CD4-positive, CD25-positive, alpha-beta regulatory T cell (primary cell): ENCODE data around the gene SSX2IP. TPM values are rescaled to one million over a fixed set of nuclear protein-coding genes. Genes with fewer than 3 reads are reported as not detected.
A peak's percentile ranks its signal among the peaks of the same experiment; 100 is the strongest.
"Not testable (repeated sequence)": the region's sequence is repeated elsewhere in the genome, so short reads cannot be mapped to it uniquely, and the experiment has no call there.

Experiments used
- ATAC-seq, 2 donors: fragments of 150-1000 bp; cut with Tn5 transposase; one replicate each; pipeline ENCODE4 v1.10.0; 2021; ENCODE audit warnings: low read depth in 2 of 2, moderate number of reproducible peaks in 2 of 2, moderate library complexity in 1 of 2
- DNase-seq, 3 donors: peaks; one replicate each; pipeline versions ENCODE4 v3.0.0 to v3.0.0-alpha.2; 2012 to 2022; ENCODE audit warnings: mixed read lengths in 1 of 3
- H3K27ac ChIP-seq: one replicate; pipeline ENCODE4 v1.7.0; 2013; ENCODE audit warnings: mild to moderate bottlenecking, low read length; ENCODE audit not compliant: insufficient read depth, poor library complexity, severe bottlenecking
- H3K27me3 ChIP-seq: one replicate; pipeline ENCODE4 v1.7.0; 2013; ENCODE audit warnings: low read length; ENCODE audit not compliant: control insufficient read depth, insufficient read depth
- H3K36me3 ChIP-seq: one replicate; pipeline ENCODE4 v1.7.0; 2013; ENCODE audit warnings: mild to moderate bottlenecking, low read length, moderate library complexity; ENCODE audit not compliant: control insufficient read depth, insufficient read depth
- H3K4me1 ChIP-seq: 2 replicates; pipeline ENCODE4 v1.7.0; 2013; ENCODE audit warnings: mild to moderate bottlenecking, low read length; ENCODE audit not compliant: insufficient read depth, control insufficient read depth, poor library complexity, severe bottlenecking
- H3K4me3 ChIP-seq: one replicate; pipeline ENCODE4 v1.7.0; 2013; ENCODE audit warnings: low read depth, mild to moderate bottlenecking, low read length, moderate library complexity
- H3K9me3 ChIP-seq, 2 experiments: 1 replicate in 1 of 2; 2 replicates in 1 of 2; pipeline ENCODE4 v1.7.0; 2013; ENCODE audit warnings: low read length in 2 of 2, mild to moderate bottlenecking in 1 of 2, moderate library complexity in 1 of 2; ENCODE audit not compliant: control insufficient read depth in 2 of 2
- H3K27ac Mint-ChIP-seq, 3 donors: one replicate each; pipeline ENCODE4 v1.8.0; 2020 to 2022; ENCODE audit warnings: mild to moderate bottlenecking in 3 of 3, mixed read lengths in 3 of 3, moderate library complexity in 2 of 3
- H3K27me3 Mint-ChIP-seq: one replicate; pipeline ENCODE4 v1.8.0; 2022; ENCODE audit warnings: mild to moderate bottlenecking, mixed read lengths
- H3K36me3 Mint-ChIP-seq: one replicate; pipeline ENCODE4 v1.8.0; 2020; ENCODE audit warnings: mixed read lengths
- H3K4me1 Mint-ChIP-seq, 4 donors: one replicate each; pipeline ENCODE4 v1.8.0; 2020 to 2022; ENCODE audit warnings: mixed read lengths in 4 of 4, mild to moderate bottlenecking in 1 of 4
- H3K4me3 Mint-ChIP-seq, 4 donors: one replicate each; pipeline ENCODE4 v1.8.0; 2020 to 2022; ENCODE audit warnings: mild to moderate bottlenecking in 4 of 4, mixed read lengths in 4 of 4, moderate library complexity in 3 of 4
- H3K9me3 Mint-ChIP-seq, 7 donors: one replicate each; pipeline ENCODE4 v1.8.0; 2020 to 2022; ENCODE audit warnings: mixed read lengths in 7 of 7, mild to moderate bottlenecking in 3 of 7, moderate library complexity in 2 of 7
- polyA plus RNA-seq, 4 donors: library from polyadenylated mRNA; unstranded; fragments of 300-500 nt; fragmentation: Illumina TruSeq; gene quantifications; one replicate each; pipeline ENCODE4 v1.2.3, GENCODE V29; 2021
- total RNA-seq: library from RNA; stranded (reverse); gene quantifications from one replicate; pipeline ENCODE4 v1.2.3, GENCODE V29; 2022

The SSX2IP gene
- total and polyA plus RNA-seq, 5 donors from 2014 or later: 1.5 to 9.3 (median 2.9) TPM

- no peaks in the 10 kb centered on the region for H3K9me3 ChIP-seq
- H3K36me3 ChIP-seq: no peaks in the 10 kb centered on the region
- no peaks in the 10 kb centered on the region for H3K27me3 Mint-ChIP-seq
- no peaks in the 10 kb centered on the region for H3K4me1 Mint-ChIP-seq
- no peak overlapping the region for H3K27ac Mint-ChIP-seq
- ATAC-seq: no peak
- H3K4me3 ChIP-seq: no peak overlapping the region
- H3K4me1 ChIP-seq: no peaks in the 10 kb centered on the region
- peaks cover 11% of the 10 kb centered on the region for H3K36me3 Mint-ChIP-seq
- H3K9me3 Mint-ChIP-seq: no peaks in the 10 kb centered on the region
- peak in 1 of 3 donors; percentile 6 for DNase-seq
- no peaks in the 10 kb centered on the region for H3K27me3 ChIP-seq
- H3K27ac ChIP-seq: no peak overlapping the region
- H3K4me3 Mint-ChIP-seq: no peak overlapping the region
These were observed 45.8 kb downstream of the SSX2IP start for GRCh38 chr1:84644472-84644871.

GRCh38 chr1:84643183-84643582 is 47.1 kb downstream of the SSX2IP start:
- no peaks in the 10 kb centered on the region for H3K4me1 Mint-ChIP-seq
- no peaks in the 10 kb centered on the region for H3K27me3 Mint-ChIP-seq
- no peaks in the 10 kb centered on the region for H3K9me3 ChIP-seq
- no peak overlapping the region for H3K4me3 Mint-ChIP-seq
- no peak for ATAC-seq
- H3K27me3 ChIP-seq: no peaks in the 10 kb centered on the region
- H3K4me1 ChIP-seq: no peaks in the 10 kb centered on the region
- no peaks in the 10 kb centered on the region for H3K36me3 ChIP-seq
- no peak for DNase-seq
- H3K27ac Mint-ChIP-seq: no peak overlapping the region
- H3K27ac ChIP-seq: no peak overlapping the region
- H3K36me3 Mint-ChIP-seq: peaks cover 4% of the 10 kb centered on the region
- H3K9me3 Mint-ChIP-seq: no peaks in the 10 kb centered on the region
- H3K4me3 ChIP-seq: no peak overlapping the region

- H3K27ac ChIP-seq: no peak overlapping the region
- H3K27me3 Mint-ChIP-seq: no peaks in the 10 kb centered on the region
These were observed 47.5 kb downstream of the SSX2IP start for GRCh38 chr1:84642774-84643173.

GRCh38 chr1:84639731-84640130 is 50.5 kb downstream of the SSX2IP start:
- not testable (repeated sequence) for H3K4me3 ChIP-seq, ATAC-seq, H3K36me3 ChIP-seq, H3K9me3 ChIP-seq, H3K4me1 ChIP-seq, H3K36me3 Mint-ChIP-seq, H3K27ac Mint-ChIP-seq, H3K27me3 ChIP-seq, DNase-seq, H3K4me1 Mint-ChIP-seq, H3K9me3 Mint-ChIP-seq, H3K27ac ChIP-seq, H3K4me3 Mint-ChIP-seq
- peaks cover 10% of the 10 kb centered on the region for H3K27me3 Mint-ChIP-seq

More at GRCh38 chr1:84642774-84643173, 47.5 kb downstream of the SSX2IP start:
- DNase-seq (no peak), ATAC-seq (no peak)
- no peaks in the 10 kb centered on the region for H3K36me3 ChIP-seq
- peaks cover 4% of the 10 kb centered on the region for H3K36me3 Mint-ChIP-seq
- H3K4me3 ChIP-seq: no peak overlapping the region
- H3K9me3 Mint-ChIP-seq: no peaks in the 10 kb centered on the region
- H3K27me3 ChIP-seq: no peaks in the 10 kb centered on the region
- no peaks in the 10 kb centered on the region for H3K9me3 ChIP-seq
- H3K4me3 Mint-ChIP-seq: no peak overlapping the region
- H3K27ac Mint-ChIP-seq: no peak overlapping the region
- no peaks in the 10 kb centered on the region for H3K4me1 Mint-ChIP-seq
- H3K4me1 ChIP-seq: no peaks in the 10 kb centered on the region

DNA sequence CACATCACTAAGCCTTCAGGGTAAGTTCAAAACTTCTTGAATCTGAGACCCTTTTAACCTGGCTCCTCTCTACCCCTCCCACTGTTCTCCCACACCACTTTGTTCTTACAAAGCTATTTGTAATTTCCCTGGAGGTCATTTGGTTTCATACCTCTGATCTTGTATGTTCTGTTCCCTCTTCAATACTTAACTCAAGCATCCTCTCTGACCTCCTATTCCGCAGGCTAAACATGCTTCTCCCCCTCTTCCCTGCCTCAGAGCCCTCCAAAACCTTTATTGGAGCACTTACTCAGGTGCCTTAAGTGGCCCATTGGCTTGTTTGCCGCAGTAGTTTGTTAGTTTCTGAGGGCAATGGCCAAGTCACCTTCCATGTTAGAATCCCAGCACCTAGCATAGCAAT is 54.8 kb downstream of the SSX2IP start:
- H3K27me3 Mint-ChIP-seq: peaks cover 18% of the 10 kb centered on the region
- H3K9me3 ChIP-seq: no peaks in the 10 kb centered on the region
- no peak overlapping the region for H3K27ac ChIP-seq
- H3K4me3 ChIP-seq: no peak overlapping the region
- H3K27me3 ChIP-seq: peaks cover 5% of the 10 kb centered on the region
- H3K4me3 Mint-ChIP-seq: no peak overlapping the region
- DNase-seq (no peak), ATAC-seq (no peak)
- H3K4me1 ChIP-seq: no peaks in the 10 kb centered on the region
- H3K36me3 ChIP-seq: no peaks in the 10 kb centered on the region
- no peaks in the 10 kb centered on the region for H3K36me3 Mint-ChIP-seq
- peaks cover 0 to 4% (median 0%) of the 10 kb centered on the region in 7 donors for H3K9me3 Mint-ChIP-seq
- H3K27ac Mint-ChIP-seq: no peak overlapping the region
- no peaks in the 10 kb centered on the region for H3K4me1 Mint-ChIP-seq

DNA sequence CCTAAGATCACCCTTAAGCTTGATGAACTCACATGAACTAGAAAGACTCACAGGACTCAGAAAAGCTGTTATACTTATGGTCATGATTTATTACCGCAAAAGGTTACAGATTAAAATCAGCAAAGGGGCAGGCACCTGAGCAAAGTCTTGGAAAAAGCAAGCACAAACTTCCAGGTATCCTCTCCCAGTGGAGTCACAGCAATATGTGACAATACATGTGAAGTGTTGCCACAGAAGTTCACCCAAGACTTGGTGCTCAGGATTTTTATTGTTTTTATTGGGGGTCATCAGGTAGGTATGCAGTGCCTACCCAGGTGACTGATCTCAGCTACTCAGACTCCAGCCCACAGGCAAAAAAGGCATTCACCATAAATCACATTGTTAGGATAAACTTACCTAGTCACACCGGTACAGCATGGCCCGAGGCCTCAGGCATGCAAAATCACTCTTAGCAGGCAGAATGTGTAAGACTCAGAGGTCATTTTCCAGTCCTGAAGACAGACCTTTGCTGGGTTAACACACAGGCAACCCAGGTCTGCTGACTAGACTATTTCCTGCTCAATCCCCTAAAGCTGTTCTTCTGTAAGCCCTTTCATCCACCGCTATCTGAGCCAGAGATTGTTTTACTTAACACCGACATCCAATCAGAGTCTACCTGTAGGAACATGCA is 55.6 kb downstream of the SSX2IP start:
- no peaks in the 10 kb centered on the region for H3K4me1 Mint-ChIP-seq
- ATAC-seq (no peak), DNase-seq (no peak)
- Histone ChIP-seq H3K4me1 (no peaks in the 10 kb centered on the region), H3K9me3 (no peaks in the 10 kb centered on the region), H3K4me3 (no peak overlapping the region), H3K27me3 (peaks cover 5% of the 10 kb centered on the region), H3K27ac (no peak overlapping the region), H3K36me3 (no peaks in the 10 kb centered on the region)
- peaks cover 21% of the 10 kb centered on the region for H3K27me3 Mint-ChIP-seq
- H3K4me3 Mint-ChIP-seq: no peak overlapping the region
- H3K27ac Mint-ChIP-seq: peak overlapping the region in 1 of 3 donors; percentile 48
- peaks cover 0 to 4% (median 0%) of the 10 kb centered on the region in 7 donors for H3K9me3 Mint-ChIP-seq
- H3K36me3 Mint-ChIP-seq: no peaks in the 10 kb centered on the region

DNA sequence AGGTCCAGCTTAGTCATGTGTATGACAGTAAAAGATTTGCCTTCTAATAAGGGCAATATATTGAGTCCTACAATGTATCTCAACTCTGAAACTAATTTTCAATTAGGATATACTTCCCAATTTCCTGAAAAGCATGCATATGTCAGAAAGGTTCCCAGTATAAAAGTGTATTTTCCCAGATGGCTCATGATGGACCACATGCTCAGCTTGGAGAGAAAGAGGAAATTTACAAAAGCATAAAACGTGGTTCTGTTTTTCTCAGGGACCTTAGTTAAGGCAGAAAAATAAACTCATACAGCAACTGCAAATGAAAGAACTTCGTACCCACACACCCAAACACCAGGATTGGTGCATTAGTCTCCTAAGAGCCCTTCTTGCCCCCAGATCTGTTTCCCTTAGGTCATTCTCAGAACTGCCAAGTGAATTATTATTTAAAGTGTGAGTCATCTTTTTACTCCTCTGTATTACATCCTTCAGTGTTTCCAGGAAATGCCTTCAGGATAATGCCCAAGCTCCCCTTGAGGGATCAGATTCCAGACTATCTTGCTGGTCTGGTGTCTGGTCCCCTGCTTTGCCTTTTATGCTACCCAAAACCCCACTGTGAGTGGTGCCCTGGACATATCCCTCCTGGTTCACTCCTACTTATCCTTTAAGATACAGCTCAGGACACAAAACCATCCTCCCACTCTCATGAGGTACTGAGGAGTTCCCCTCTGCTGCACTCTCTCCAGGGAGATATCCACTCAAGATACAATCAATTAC is 57.4 kb downstream of the SSX2IP start:
- Mint-ChIP-seq H3K27ac (no peak overlapping the region), H3K9me3 (peaks cover 0 to 4% (median 0%) of the 10 kb centered on the region in 7 donors), H3K27me3 (peaks cover 22% of the 10 kb centered on the region), H3K4me3 (peak overlapping the region in 1 of 4 donors; percentile 17), H3K36me3 (no peaks in the 10 kb centered on the region), H3K4me1 (no peaks in the 10 kb centered on the region)
- peaks cover 5% of the 10 kb centered on the region for H3K27me3 ChIP-seq
- no peaks in the 10 kb centered on the region for H3K9me3 ChIP-seq
- DNase-seq (peak in 1 of 3 donors; percentile 41), ATAC-seq (no peak)
- H3K4me3 ChIP-seq: no peak overlapping the region
- no peak overlapping the region for H3K27ac ChIP-seq
- H3K36me3 ChIP-seq: no peaks in the 10 kb centered on the region
- H3K4me1 ChIP-seq: no peaks in the 10 kb centered on the region

GRCh38 chr1:84632137-84632536 is 58.1 kb downstream of the SSX2IP start:
- H3K27ac Mint-ChIP-seq: no peak overlapping the region
- no peak for ATAC-seq
- H3K4me3 ChIP-seq: no peak overlapping the region

More at GRCh38 chr1:84632137-84632536, 58.1 kb downstream of the SSX2IP start:
- Mint-ChIP-seq H3K36me3 (no peaks in the 10 kb centered on the region), H3K9me3 (peaks cover 0 to 4% (median 0%) of the 10 kb centered on the region in 7 donors), H3K4me1 (no peaks in the 10 kb centered on the region), H3K4me3 (no peak overlapping the region), H3K27me3 (peaks cover 22% of the 10 kb centered on the region)
- no peak for DNase-seq
- Histone ChIP-seq H3K4me1 (no peaks in the 10 kb centered on the region), H3K27me3 (peaks cover 5% of the 10 kb centered on the region), H3K9me3 (no peaks in the 10 kb centered on the region), H3K36me3 (no peaks in the 10 kb centered on the region), H3K27ac (no peak overlapping the region)
